Kidney (tissue), 14 donors: ENCODE data around the gene MSMP. TPM values are rescaled to one million over a fixed set of nuclear protein-coding genes. Genes with fewer than 3 reads are reported as not detected.

Experiments
- DNase-seq, 5 donors: peaks; one replicate each; pipeline ENCODE4 v3.0.0-alpha.2; 2013 to 2020
- FAIRE-seq: peaks from 2 replicates; lab custom pipeline; 2012; peaks lifted over from hg19 to GRCh38; lab: Jason Lieb, UNC
- H3K27ac ChIP-seq, 2 donors: one replicate each; pipeline ENCODE4 v1.7.0; 2013; ENCODE audit warnings: low read depth in 2 of 2, low read length in 2 of 2, inconsistent platforms in 1 of 2
- H3K27me3 ChIP-seq: one replicate; pipeline ENCODE4 v1.7.1; 2013; ENCODE audit warnings: low read length, inconsistent platforms; ENCODE audit not compliant: control insufficient read depth, insufficient read depth
- H3K36me3 ChIP-seq, 3 donors: one replicate each; pipeline versions ENCODE4 v1.7.0 to v1.7.1; 2013; ENCODE audit warnings: low read length in 3 of 3, control low read depth in 1 of 3, inconsistent platforms in 1 of 3; ENCODE audit not compliant: insufficient read depth in 3 of 3, control insufficient read depth in 2 of 3
- H3K4me1 ChIP-seq, 3 donors: one replicate each; pipeline versions ENCODE4 v1.7.0 to v1.7.1; 2013; ENCODE audit warnings: low read length in 3 of 3, inconsistent platforms in 1 of 3, low read depth in 1 of 3; ENCODE audit not compliant: control insufficient read depth in 2 of 3, insufficient read depth in 2 of 3
- H3K4me3 ChIP-seq, 3 donors: one replicate each; pipeline versions ENCODE4 v1.7.0 to v1.8.1; 2013; ENCODE audit warnings: low read length in 3 of 3, control low read depth in 1 of 3, inconsistent platforms in 1 of 3
- H3K9ac ChIP-seq, 3 donors: one replicate each; pipeline versions ENCODE4 v1.7.0 to v1.7.1; 2013; ENCODE audit warnings: low read length in 3 of 3, control low read depth in 1 of 3, inconsistent platforms in 1 of 3
- H3K9me3 ChIP-seq, 3 donors: one replicate each; pipeline versions ENCODE4 v1.7.0 to v1.7.1; 2013; ENCODE audit warnings: low read length in 3 of 3, control low read depth in 1 of 3, inconsistent platforms in 1 of 3; ENCODE audit not compliant: control insufficient read depth in 2 of 3, insufficient read depth in 1 of 3
- intact Hi-C: fragments of 100-400 bp; cut with DNase I; formaldehyde crosslinking; loops from one replicate; pipeline ENCODE4 v1.11.1; 2022
- polyA plus RNA-seq: library from polyadenylated mRNA; stranded (reverse); fragments of 350-450 nt; fragmentation: Illumina TruSeq; extraction: RNeasy Lipid Tissue Mini Kit (QIAGEN cat#74804); gene quantifications from one replicate; pipeline ENCODE4 v1.2.3, GENCODE V29; 2014; ENCODE audit warnings: low read depth, low replicate concordance; ENCODE audit not compliant: insufficient read depth
- total RNA-seq: library from RNA; stranded (reverse); fragmentation: NEBNext Ultra II Directional; extraction: Animal tissue kit (Norgen Biotek cat#: 25700); gene quantifications from one replicate; pipeline ENCODE4 v1.2.1, GENCODE V29; 2021
- TF ChIP-seq, protein P1 (sequence below): IDR thresholded peaks from 3 replicates; pipeline ENCODE4 v1.5.1; 2012; ENCODE audit warnings: mild to moderate bottlenecking, moderate library complexity, borderline replicate concordance; ENCODE audit not compliant: insufficient read depth; ENCODE audit errors: extremely low read depth
- donor health status: control.
- donor health status: control.
- donor health status: control.
- donor health status: control.
- donor health status: control.
- donor health status: DM: yes; HTN: yes; CAD: no.
- donor health status: Normal renal cell carcinoma (clear cell type).

MSMP gene
- total and polyA plus RNA-seq, 2 donors from 2014 or later = 0.47 TPM; not detected in 1

DNA sequence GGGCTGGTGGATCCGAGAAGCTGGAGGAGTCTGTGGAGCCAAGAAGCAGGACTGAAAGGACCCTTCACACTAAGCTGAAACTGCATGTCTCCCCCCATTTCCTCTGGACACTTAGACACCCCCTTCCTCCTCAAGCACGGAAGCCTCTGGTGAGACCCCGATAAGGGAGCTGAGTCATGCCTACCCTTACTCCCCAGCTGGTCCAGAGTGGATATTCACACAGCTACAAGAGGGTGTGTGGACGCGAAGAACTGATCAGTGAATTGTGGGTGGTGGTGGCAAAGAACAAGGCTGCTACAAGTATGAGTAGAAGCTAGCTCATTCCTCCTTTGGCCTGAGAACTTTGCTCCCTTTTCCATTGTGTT, 26.4 kb downstream of the MSMP start:
- Histone ChIP-seq H3K27ac (peak overlapping the region; percentile 71 to 88), H3K36me3 (peaks cover 9 to 26% (median 17%) of the 10 kb centered on the region in 3 donors), H3K9me3 (no peaks in the 10 kb centered on the region), H3K4me1 (peaks cover 8 to 50% (median 45%) of the 10 kb centered on the region in 3 donors), H3K27me3 (no peaks in the 10 kb centered on the region), H3K9ac (peak overlapping the region in 1 of 3 donors; percentile 63), H3K4me3 (peak overlapping the region in 2 of 3 donors; percentile 40 to 55)
- DNase-seq = no peak
- FAIRE-seq = no peak
- intact Hi-C loops = no loop called here
- TF ChIP-seq, protein P1, sequence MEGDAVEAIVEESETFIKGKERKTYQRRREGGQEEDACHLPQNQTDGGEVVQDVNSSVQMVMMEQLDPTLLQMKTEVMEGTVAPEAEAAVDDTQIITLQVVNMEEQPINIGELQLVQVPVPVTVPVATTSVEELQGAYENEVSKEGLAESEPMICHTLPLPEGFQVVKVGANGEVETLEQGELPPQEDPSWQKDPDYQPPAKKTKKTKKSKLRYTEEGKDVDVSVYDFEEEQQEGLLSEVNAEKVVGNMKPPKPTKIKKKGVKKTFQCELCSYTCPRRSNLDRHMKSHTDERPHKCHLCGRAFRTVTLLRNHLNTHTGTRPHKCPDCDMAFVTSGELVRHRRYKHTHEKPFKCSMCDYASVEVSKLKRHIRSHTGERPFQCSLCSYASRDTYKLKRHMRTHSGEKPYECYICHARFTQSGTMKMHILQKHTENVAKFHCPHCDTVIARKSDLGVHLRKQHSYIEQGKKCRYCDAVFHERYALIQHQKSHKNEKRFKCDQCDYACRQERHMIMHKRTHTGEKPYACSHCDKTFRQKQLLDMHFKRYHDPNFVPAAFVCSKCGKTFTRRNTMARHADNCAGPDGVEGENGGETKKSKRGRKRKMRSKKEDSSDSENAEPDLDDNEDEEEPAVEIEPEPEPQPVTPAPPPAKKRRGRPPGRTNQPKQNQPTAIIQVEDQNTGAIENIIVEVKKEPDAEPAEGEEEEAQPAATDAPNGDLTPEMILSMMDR = no peak

DNA sequence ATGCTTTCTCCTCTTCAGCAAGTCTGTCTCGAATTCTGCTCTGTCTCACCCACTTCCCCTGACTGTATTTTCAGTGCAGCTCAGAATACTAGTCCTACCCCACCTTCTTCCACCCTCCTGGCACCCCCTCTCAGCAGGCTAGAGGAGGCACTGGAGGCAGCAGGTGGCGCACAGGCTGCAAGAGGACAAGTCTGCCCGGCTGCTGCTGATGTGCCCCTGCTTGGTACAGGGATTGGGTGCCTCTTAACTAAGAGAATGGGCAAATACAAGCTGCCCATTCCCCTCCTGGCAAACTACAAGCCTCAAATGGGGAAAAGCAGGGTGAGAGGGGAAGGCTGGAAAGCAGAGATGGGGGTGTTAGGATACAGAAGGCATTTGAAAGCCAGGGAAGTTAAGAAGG, 27.1 kb downstream of the MSMP start:
- H3K36me3 ChIP-seq = peaks cover 16 to 33% (median 24%) of the 10 kb centered on the region in 3 donors
- peak overlapping the region in 1 of 3 donors; percentile 63 for H3K9ac ChIP-seq
- DNase-seq = peak in 1 of 5 donors; percentile 38
- intact Hi-C loops = no loop called here
- peak overlapping the region; percentile 71 to 88 for H3K27ac ChIP-seq
- TF ChIP-seq, protein P1 = peak; percentile 10
- H3K27me3 ChIP-seq = no peaks in the 10 kb centered on the region
- H3K4me1 ChIP-seq = peaks cover 8 to 50% (median 45%) of the 10 kb centered on the region in 3 donors
- no peak for FAIRE-seq
- peak overlapping the region in 1 of 3 donors; percentile 55 for H3K4me3 ChIP-seq
- H3K9me3 ChIP-seq = no peaks in the 10 kb centered on the region

DNA sequence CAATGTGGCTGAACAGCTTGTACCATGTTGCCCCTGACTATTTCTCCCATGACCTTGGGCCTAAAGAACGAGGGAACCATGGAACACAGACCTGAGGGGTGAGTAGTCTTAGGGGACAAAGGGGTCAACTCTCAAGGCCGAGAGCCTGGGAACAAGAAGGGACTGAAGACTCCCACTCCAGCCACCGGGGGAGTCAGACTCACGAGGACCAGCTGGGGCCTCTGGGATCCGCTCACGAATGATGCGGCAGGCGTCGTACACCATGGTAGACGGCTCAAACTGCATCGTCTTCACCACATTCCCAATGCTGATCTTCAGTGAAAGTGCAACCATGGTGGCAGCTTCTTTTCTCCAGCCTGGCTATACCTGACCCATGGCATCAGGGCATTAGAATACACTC, 28.7 kb downstream of the MSMP start:
- Histone ChIP-seq H3K9ac (no peak overlapping the region), H3K4me1 (peaks cover 3 to 40% (median 35%) of the 10 kb centered on the region in 3 donors), H3K27me3 (no peaks in the 10 kb centered on the region), H3K9me3 (no peaks in the 10 kb centered on the region), H3K4me3 (no peak overlapping the region), H3K27ac (no peak overlapping the region), H3K36me3 (peaks cover 21 to 49% (median 39%) of the 10 kb centered on the region in 3 donors)
- FAIRE-seq = no peak
- no peak for DNase-seq
- TF ChIP-seq, protein P1 = no peak
- intact Hi-C loops = no loop called here

DNA sequence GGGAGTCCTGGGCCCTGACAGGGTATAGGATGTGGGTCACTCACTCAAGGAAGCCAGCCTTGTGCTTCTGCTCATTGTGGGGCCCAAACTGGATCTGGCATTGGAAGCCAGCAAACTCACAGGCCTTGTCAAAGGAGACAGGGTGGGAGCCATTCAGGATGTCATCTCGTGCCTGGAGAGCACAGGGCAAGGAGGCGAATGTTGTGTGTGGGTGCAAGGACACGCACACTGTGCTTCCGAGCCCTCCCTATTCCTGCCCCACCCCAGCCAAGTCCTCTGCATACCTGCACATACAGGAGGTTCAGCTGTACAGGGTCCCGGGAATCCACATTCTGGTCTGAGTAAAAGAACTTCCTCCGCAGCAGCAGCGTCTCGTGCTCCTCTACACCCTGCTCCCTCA, 30.2 kb downstream of the MSMP start:
- no peaks in the 10 kb centered on the region for H3K27me3 ChIP-seq

More for the DNA sequence above, 30.2 kb downstream of the MSMP start:
- Histone ChIP-seq H3K9ac (no peak overlapping the region), H3K4me3 (no peak overlapping the region), H3K36me3 (peaks cover 29 to 64% (median 54%) of the 10 kb centered on the region in 3 donors), H3K9me3 (no peaks in the 10 kb centered on the region), H3K4me1 (peaks cover 2 to 26% (median 21%) of the 10 kb centered on the region in 3 donors), H3K27ac (no peak overlapping the region)
- FAIRE-seq = no peak
- DNase-seq = no peak
- TF ChIP-seq, protein P1 = no peak
- intact Hi-C loops = no loop called here
